NOMO-1 treated with dmso at 0.1 percent for 144 hours (cell line): ENCODE data around the gene KRTAP10-2.
"Not testable (repeated sequence)": the region's sequence is repeated elsewhere in the genome, so short reads cannot be mapped to it uniquely, and the experiment has no call there.

Experiments used
- DNase-seq: peaks from one replicate; lab custom pipeline; 2025; ENCODE audit not compliant: unreplicated experiment; lab: John Stamatoyannopoulos, UW

KRTAP10-2 gene

GRCh38 chr21:44551340-44551961, at the start of gene KRTAP10-2:
Gene KRTAP10-2, minus strand, starts transcription at chr21:44551505. Its CDS starts 47 bp downstream, at chr21:44551458.
- no peak for DNase-seq

- not testable (repeated sequence) for DNase-seq
Observed at GRCh38 chr21:44601091-44601490, 49.8 kb upstream of the KRTAP10-2 start.

- not testable (repeated sequence) for DNase-seq
Observed at GRCh38 chr21:44600118-44600978, 49.0 kb upstream of the KRTAP10-2 start, which contains the start of gene KRTAP10-7. Gene KRTAP10-7, plus strand, starts transcription at chr21:44600597. Its CDS starts 25 bp downstream, at chr21:44600622.

GRCh38 chr21:44599264-44600029, 48.1 kb upstream of the KRTAP10-2 start:
- no peak for DNase-seq

- DNase-seq, result no peak
Observed at GRCh38 chr21:44598061-44598460, 46.8 kb upstream of the KRTAP10-2 start.

- DNase-seq, result no peak
Observed at GRCh38 chr21:44596068-44596725, 44.9 kb upstream of the KRTAP10-2 start.

- no peak for DNase-seq
Observed at GRCh38 chr21:44595524-44595923, 44.2 kb upstream of the KRTAP10-2 start.

GRCh38 chr21:44594406-44594916, 43.2 kb upstream of the KRTAP10-2 start:
- DNase-seq, result no peak

GRCh38 chr21:44593598-44594405, 42.5 kb upstream of the KRTAP10-2 start:
- DNase-seq, result no peak

- no peak for DNase-seq
Observed at GRCh38 chr21:44592446-44593311, 41.4 kb upstream of the KRTAP10-2 start, which contains the start of gene KRTAP10-6. Gene KRTAP10-6, minus strand, starts transcription at chr21:44592505. Its CDS starts 21 bp downstream, at chr21:44592484.

GRCh38 chr21:44591801-44592130, 40.5 kb upstream of the KRTAP10-2 start:
- not testable (repeated sequence) for DNase-seq

GRCh38 chr21:44590897-44591800, 39.8 kb upstream of the KRTAP10-2 start:
- DNase-seq, result not testable (repeated sequence)

- no peak for DNase-seq
Observed at GRCh38 chr21:44590311-44590721, 39.0 kb upstream of the KRTAP10-2 start.

GRCh38 chr21:44589586-44590305, 38.4 kb upstream of the KRTAP10-2 start:
- DNase-seq, result no peak

GRCh38 chr21:44589094-44589493, 37.8 kb upstream of the KRTAP10-2 start:
- DNase-seq, result no peak

- no peak for DNase-seq
Observed at GRCh38 chr21:44585892-44586291, 34.6 kb upstream of the KRTAP10-2 start.

- DNase-seq, result no peak
Observed at GRCh38 chr21:44583800-44584147, 32.5 kb upstream of the KRTAP10-2 start.
